Left lobe of liver (tissue), 2 donors: ENCODE data around the gene TP53BP2. TPM values are rescaled to one million over a fixed set of nuclear protein-coding genes. Genes with fewer than 3 reads are reported as not detected.
"Not testable (repeated sequence)": the region's sequence is repeated elsewhere in the genome, so short reads cannot be mapped to it uniquely, and the experiment has no call there.

ENCODE experiments used
- ATAC-seq: fragments of 200-7000 bp; cut with Tn5 transposase; one replicate; pipeline ENCODE4 v1.9.1; 2020; ENCODE audit warnings: mild to moderate bottlenecking, moderate library complexity
- DNase-seq: peaks from one replicate; pipeline ENCODE4 v3.0.0-alpha.2; 2020; ENCODE audit warnings: low spot score
- total RNA-seq: library from RNA; stranded (reverse); gene quantifications from one replicate; pipeline ENCODE4 v1.2.1, GENCODE V29; 2021
- donor health status: DM: no; HTN: no; CAD: no; lungs with moderate emphysema.
- donor health status: DM: no; HTN: yes; CAD: no.

The TP53BP2 gene, protein sequence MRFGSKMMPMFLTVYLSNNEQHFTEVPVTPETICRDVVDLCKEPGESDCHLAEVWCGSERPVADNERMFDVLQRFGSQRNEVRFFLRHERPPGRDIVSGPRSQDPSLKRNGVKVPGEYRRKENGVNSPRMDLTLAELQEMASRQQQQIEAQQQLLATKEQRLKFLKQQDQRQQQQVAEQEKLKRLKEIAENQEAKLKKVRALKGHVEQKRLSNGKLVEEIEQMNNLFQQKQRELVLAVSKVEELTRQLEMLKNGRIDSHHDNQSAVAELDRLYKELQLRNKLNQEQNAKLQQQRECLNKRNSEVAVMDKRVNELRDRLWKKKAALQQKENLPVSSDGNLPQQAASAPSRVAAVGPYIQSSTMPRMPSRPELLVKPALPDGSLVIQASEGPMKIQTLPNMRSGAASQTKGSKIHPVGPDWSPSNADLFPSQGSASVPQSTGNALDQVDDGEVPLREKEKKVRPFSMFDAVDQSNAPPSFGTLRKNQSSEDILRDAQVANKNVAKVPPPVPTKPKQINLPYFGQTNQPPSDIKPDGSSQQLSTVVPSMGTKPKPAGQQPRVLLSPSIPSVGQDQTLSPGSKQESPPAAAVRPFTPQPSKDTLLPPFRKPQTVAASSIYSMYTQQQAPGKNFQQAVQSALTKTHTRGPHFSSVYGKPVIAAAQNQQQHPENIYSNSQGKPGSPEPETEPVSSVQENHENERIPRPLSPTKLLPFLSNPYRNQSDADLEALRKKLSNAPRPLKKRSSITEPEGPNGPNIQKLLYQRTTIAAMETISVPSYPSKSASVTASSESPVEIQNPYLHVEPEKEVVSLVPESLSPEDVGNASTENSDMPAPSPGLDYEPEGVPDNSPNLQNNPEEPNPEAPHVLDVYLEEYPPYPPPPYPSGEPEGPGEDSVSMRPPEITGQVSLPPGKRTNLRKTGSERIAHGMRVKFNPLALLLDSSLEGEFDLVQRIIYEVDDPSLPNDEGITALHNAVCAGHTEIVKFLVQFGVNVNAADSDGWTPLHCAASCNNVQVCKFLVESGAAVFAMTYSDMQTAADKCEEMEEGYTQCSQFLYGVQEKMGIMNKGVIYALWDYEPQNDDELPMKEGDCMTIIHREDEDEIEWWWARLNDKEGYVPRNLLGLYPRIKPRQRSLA
- 11.6 TPM for total RNA-seq

DNA sequence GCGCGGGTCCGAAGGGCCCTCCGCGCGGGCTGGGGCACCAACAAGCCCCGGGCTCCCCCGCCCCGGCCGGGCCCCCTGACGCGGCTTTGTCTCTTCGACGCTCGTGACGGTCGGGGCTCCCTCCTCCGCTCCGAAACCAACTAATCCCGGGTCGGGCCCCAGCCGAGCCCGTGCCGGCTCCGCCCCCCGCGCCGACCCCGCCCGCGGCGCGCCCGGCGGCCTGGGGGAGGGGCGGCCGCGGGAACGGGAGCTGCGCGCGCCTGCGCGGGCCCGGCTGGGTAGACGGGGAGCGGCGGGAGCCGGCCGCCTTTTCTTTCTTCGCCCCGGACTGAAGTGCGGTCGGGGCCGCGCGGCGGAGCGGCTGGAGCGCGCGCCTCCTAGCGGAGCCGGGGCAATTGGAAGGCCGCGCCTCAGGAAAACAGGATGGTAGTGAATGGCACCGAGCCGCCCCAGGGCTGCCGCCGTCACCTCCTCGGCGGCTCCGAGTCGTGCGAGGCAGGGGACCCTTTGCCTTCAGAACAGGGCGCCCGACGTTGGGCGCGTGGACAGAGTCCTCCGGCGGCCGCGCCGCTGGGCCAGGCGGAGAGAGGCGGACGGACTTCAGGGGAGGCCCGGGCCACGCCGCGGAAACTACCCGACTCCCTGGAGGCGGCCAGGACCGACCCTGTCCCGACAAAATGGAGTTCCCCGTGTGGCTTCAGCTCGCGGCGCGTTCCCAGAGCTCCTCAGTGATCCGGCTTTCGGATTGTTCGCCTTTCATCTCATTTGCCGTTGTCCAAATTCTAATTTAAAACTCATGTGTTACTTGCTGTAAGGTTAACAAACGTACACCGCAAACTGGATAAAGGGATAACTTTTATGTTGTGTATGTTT, at the start of gene TP53BP2:
TSS of gene TP53BP2 (minus strand) at position 138 of the 873 bp plus-strand sequence. CDS start 267 bp downstream, outside the sequence.
- peak; percentile 93 for DNase-seq
- ATAC-seq = peak; percentile 88

DNA sequence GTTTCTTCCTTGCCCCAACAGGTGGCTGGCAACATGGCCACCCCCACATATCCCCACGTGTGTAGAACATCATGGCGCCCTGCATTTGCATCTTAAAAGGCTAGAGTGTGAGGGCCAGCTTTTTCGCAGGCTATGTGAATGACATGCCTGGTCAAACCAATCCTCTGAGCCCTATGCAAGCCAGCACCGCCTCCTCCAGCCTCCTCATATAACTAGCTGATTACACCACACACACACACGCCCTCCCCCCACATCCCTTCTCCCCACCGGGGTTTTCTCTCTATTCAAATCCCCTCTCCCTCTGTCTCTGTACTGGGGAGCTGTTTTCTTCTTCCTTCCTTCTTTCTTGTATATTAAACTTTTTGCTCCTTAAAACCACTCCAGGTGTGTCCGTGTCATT, 44.7 kb upstream of the TP53BP2 start:
- not testable (repeated sequence) for DNase-seq, ATAC-seq

DNA sequence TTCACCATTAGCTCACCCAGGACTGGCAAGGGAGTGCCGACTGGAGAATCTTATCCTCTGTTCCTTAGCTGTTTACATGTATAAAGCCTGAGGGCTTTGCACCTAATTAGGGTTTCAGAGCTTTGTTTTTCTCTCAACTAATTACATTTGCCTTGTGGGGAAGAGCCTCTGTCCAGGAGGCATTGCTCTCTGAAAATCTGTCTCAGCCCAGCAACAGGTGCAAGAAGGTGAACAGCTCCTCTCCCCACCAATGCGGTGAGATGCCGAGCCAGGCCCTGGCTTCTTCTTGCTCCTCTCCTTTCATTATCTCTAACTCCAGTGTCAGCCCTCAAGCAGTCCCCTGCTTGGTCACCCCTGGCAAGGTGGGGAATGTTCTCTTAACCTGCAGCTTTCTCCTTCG, 43.6 kb upstream of the TP53BP2 start:
- not testable (repeated sequence) for DNase-seq, ATAC-seq

DNA sequence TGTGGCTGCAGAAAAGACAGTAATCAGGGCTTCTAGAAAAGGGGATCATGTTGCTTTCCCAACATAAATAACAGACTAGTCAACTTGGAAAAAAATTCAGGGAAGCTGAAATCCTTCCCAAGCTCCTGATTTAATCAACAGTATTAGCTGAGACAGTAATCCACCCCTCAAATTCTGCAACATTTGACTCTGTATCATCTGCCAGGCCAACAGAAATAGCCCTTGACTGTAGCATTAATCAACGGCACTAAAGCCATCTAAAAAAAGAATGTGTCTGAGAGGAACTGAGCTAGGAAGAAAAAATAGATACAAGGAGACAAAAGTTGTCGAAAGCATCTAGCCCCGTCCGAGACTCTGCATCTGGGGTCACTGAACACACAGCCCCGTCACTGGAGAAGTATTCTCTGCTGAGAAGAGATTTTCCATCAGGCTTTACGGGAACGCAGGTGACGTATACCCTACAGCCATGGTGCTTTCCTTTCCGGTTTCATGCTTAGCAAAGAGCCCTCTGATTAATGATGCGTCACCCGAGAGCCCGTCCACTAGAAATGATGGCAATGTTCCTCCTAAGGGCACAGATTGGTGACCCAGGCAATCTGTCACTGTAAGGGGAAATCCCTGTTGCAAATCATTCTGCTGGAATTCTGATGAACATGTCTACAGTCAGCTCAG, 42.1 kb upstream of the TP53BP2 start:
- no peak for DNase-seq
- ATAC-seq = peak; percentile 3

DNA sequence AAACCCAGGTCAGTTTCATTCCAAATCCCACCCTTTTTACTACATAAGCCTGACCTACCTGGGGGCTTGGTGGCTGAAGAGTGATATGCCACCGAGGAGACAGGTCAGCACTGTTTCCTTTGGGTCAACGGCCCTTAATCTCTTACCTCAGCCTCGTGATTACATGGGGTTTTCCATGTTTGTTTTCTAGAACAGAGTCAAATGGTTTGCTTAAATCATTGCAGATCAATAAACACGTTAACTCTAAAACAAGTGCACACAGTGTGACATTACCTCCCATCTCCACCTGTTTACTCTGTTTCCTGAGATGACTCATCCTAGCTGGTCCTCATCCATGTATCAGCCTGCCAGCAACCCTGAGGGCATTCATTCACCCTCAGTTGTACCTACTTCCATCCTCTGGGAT, 40.8 kb upstream of the TP53BP2 start:
- ATAC-seq (peak; percentile 94), DNase-seq (peak; percentile 81)

DNA sequence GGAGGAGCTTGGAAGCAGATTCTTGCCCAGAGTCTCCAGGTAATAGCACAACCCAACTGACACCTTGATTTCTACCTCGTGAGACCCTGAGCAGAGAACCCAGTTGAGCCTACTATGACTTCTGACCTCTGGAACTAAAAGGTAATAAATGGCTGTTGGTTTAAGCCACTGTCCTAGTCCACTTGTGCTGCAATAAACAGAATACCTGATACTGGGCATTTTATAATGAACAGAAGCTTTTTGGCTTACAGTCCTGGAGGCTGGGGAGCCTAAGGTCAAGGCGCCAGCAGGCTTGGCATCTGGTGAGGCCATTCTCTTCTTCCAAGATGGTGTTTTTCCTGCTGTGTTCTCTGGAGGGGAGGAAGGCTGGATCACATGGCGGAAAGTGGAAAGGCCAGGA, 39.9 kb upstream of the TP53BP2 start:
- ATAC-seq = peak; percentile 45

DNA sequence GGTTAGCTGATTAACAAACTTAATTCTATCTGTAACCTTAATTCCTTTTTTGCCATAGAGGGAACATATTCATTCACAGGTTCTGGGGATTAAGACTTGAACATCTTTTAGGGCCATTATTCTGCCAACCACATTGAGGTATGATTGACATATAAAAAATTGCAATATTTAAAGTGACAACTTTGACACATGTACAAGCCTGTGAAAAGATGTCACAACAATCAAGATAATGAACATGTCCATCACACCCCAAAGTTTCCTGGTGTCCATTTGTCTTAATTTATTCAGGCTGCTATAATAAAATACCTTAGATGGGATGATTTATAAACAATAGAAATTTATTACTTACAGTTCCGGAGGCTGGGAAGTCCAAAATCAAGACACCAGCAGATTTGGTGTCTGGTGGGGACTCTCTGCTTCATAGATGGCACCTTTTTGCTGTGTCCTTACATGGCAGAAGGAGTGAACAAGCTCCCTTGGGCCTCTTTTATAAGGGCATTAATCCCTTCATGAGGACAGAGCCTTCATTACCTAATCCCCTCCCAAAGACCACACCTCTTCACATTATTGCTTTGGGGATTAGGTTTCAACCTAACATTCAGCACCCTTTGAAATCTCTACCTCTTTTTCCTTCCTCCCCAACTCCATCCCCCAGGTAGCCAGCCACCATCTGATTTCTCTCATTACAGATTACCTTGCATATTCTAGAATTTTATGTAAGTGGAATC, 33.0 kb upstream of the TP53BP2 start:
- DNase-seq (no peak), ATAC-seq (no peak)

More for the DNA sequence above, 39.9 kb upstream of the TP53BP2 start:
- DNase-seq = no peak

DNA sequence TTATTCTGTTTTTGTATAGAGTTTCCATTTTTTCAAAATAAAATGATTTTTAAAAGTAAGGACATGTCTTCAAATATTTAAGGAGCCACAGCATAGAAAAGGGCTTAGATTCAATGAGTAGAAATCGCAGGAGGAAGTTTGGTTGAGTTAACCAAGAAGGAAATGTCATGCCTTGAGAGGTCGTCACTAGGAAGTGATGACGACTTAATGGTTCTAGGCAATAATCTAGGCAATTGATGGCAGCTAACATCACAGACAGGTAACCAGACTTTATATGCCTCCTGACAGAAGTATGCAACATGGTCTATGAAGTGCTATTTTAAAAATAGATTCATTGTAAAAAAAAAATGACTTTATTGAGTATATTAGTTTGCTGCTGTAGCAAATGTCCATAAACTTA, 32.1 kb upstream of the TP53BP2 start:
- ATAC-seq = no peak
- DNase-seq = no peak

DNA sequence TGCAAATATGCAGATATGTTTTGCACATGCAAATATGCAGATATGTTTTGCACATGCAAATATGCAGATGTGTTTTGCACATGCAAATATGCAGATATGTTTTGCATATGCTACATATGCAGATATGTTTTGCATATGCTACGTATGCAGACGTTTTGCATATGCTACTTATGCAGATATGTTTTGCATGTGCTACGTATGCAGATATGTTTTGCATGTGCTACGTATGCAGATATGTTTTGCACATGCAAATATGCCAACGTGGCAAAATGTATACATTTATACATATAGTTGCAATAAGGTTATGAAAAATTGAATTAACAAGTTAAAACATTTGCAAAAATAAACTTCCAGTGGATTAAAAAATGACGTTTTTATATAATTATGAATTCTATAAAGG, 30.8 kb upstream of the TP53BP2 start:
- no peak for DNase-seq
- ATAC-seq = no peak

DNA sequence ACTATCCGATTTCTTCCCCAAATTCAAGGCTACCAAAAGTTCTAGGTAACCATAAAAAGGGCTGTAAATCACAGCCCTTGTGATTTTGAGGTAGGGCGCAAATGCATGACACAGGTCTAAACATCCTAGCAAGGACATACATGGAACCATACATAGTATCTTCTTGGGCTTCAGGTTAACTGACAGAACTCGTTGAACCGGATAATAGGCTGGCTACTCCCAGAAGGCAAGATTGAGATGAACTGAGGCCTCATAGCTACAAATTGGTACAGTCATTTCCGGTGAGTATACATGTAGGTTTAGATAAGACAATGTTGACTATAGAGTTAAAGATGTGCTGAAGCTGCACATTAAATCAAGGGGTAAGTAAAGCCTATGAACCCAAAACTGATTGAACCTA, 27.3 kb upstream of the TP53BP2 start:
- no peak for DNase-seq
- no peak for ATAC-seq

DNA sequence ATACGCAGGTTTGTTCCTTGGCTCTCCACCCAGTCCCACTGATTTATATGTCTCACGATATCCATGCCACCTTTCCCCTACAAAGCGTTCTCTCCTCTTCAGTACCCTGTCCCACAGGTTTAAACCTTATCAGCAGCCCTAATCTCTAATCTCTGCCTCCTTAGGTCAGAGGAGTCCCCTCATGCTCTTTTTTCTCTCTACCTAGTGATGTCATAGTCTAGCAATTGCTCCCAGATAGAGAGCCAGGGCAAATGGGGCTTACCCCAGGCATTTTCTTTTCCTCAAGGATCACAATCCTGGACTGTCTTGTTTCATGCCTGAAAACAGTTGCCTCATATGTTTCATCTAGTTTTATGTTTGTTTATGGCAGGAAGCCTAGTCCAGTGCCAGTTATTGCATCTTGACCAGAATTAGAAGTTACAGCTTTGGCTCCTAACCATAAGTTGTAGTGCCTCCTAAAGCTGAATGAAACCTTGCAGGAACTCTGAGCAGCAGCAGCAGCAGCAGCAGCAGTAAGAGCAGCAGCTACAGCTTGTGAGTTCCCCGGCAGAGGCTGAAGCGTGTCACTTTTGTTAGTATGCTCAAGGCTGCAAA, 26.7 kb upstream of the TP53BP2 start:
- ATAC-seq = no peak
- no peak for DNase-seq

DNA sequence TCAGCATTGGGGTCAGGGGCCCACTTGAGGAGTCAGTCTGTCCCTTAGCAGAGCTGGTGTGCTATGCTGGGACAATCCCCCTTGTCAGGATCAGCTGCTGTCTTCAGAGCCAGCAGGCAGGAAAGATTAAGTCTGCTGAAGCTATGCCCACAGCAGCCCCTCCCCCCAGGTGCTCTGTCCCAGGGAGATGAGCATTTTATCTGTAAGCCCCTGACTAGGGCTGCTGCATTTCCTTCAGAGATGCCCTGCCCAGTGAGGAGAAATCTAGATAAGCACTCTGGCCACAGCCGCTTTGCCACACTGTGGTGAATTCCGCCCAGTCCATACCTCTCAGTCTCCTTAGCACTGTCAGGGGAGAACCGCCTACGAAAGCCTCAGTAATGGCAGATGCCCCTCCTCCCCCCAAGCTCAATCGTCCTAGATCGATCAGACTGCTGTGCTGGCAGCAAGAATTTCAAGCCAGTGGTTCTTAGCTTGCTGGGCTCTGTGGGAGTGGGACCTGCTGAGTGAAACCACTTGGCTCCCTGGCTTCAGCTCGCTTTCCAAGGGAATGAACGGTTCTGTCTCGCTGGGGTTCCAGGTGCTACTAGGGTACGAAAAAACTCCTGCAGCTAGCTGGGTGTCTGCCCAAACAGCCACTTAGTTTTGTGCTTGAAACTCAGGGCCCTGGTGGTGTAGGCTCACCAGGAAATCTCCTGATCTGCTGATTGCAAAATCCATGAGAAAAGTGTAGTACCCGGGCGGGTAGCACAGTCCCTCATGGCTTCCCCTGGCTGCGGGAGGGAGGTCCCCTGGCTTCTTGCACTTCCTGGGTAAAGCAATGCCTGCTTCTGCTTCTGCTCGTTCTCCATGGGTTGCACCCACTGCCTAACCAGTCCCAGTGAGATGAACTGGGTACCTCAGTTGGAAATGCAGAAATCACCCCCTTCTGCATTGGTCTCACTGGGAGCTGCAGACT, 25.1 kb upstream of the TP53BP2 start:
- DNase-seq (no peak), ATAC-seq (peak; percentile 23)

DNA sequence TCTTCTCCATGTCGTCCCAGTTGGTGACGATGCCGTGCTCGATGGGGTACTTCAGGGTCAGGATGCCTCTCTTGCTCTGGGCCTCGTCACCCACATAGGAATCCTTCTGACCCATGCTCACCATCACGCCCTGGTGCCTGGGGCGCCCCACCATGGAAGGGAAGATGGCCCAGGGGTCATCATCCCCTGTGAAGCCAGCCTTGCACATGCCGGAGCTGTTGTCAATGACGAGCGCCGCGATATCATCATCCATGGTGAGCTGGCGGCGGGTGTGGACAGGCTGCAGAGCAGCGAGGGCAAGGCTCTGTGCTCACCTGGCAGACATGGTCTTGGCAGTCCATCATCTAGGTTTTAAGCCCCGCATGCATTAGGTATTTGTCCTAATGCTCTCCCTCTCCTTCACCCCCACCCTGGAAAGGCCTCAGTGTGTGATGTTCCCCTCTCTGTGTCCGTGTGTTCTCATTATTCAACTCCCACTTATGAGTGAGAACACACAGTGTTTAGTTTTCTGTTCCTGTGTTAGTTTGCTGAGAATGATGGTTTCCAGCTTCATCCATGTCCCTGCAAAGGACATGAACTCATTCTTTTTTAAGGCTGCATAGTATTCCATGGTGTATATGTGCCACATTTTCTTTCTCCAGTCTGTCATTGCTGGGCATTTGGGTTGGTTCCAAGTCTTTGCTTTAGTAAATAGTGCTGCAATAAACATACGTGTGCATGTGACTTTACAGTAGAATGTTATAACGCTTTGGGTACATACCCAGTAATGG, 19.0 kb upstream of the TP53BP2 start:
- not testable (repeated sequence) for DNase-seq, ATAC-seq

DNA sequence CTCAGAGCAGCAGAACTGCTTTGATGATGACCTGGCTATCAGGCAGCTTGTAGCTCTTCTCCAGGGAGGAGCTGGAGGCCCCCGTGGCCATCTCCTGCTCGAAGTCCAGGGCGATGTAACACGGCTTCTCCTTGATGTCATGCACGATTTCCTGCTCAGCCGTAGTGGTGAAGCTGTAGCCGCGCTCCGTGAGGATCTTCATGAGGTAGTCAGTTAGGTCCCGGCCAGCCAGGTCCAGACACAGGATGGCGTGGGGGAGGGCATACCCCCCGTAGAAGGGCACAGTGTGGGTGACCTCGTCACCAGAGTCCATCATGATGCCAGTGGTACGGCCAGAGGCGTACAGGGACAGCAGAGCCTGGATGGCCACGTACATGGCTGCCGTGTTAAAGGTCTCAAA, 18.3 kb upstream of the TP53BP2 start:
- DNase-seq (no peak), ATAC-seq (no peak)

DNA sequence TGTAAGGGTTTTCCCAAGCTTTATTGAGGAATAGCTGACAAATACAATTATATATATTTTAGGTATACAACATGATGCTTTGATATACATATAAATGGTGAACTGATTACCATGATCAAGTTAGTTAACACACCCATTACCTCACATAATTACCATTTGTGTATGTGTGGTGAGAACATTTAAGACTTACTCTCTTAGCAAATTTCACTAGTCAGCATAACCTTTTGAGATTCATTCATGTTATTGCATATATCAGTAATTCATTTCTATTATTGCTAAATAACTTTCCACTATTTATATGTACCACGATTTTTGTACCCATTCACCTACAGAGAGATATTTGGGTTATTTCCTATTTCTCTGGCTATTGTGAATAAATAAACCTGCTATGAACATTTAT, 16.2 kb upstream of the TP53BP2 start:
- ATAC-seq = no peak
- DNase-seq = no peak

DNA sequence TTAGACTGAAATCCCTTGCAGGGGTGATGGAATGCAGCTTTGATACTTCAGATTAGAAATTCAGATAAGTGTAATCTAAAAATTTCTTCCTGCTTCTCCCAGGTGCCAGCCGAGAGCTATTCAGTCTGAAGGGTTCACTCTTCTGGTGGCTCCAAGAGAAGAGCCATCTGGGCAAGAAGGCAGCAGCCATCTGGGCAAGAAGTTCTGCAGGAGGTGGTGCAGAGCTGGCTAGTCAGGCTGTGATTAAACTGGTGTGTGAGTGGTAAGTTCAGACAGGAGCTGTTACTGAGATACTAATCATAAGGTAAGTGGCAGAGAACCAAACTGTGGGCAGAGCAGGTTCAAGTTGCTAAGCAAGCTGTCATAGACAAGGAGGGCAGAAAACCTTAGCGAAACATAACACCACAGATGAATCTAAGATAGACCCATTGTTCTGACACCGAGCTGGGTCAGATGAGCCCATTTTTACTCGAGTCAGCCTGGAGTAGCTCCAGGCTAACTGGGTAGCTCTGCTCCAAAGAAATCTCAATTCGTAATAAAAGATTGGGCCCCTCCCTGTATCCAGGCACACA, 14.4 kb upstream of the TP53BP2 start:
- no peak for DNase-seq
- ATAC-seq = no peak
